IMR-90 (cell line): ENCODE results near the gene DLL4.

ENCODE experiments used
- BHLHE40 ChIP-seq: fragments of 150-350 bp; IDR thresholded peaks from 2 replicates; pipeline ENCODE4 v1.6.1; 2016; ENCODE audit warnings: mild to moderate bottlenecking, low read depth, low read length
- CEBPB ChIP-seq: IDR thresholded peaks from 2 replicates; pipeline ENCODE4 v1.6.1; 2012; ENCODE audit warnings: low read depth, low read length, improper control_type of control experiment
- CTCF ChIP-seq: conservative IDR thresholded peaks from 2 replicates; pipeline ENCODE4 v1.5.1; 2012; ENCODE audit warnings: mild to moderate bottlenecking, low read depth, low read length, improper control_type of control experiment
- FOS ChIP-seq: fragments of 150-350 bp; IDR thresholded peaks from 2 replicates; pipeline ENCODE4 v1.6.1; 2016; ENCODE audit warnings: low read depth, low read length
- MXI1 ChIP-seq: IDR thresholded peaks from 2 replicates; pipeline ENCODE4 v1.6.1; 2012; ENCODE audit warnings: low read depth, mild to moderate bottlenecking, low read length, moderate library complexity, borderline replicate concordance
- POLR2A ChIP-seq: IDR thresholded peaks from 2 replicates; pipeline ENCODE4 v1.6.1; 2012; ENCODE audit warnings: mild to moderate bottlenecking, low read depth, low read length
- RCOR1 ChIP-seq: IDR thresholded peaks from 2 replicates; pipeline ENCODE4 v1.6.1; 2012; ENCODE audit warnings: mild to moderate bottlenecking, low read length, improper control_type of control experiment; ENCODE audit not compliant: insufficient replicate concordance
- RFX5 ChIP-seq: IDR thresholded peaks from 2 replicates; pipeline ENCODE4 v1.8.0; 2012; ENCODE audit warnings: low read depth, mild to moderate bottlenecking, low read length, moderate library complexity
- SMC3 ChIP-seq: fragments of 150-350 bp; IDR thresholded peaks from 2 replicates; pipeline ENCODE4 v1.6.1; 2016; ENCODE audit warnings: low read depth, mild to moderate bottlenecking, antibody characterized with exemption, low read length, moderate library complexity
- TF ChIP-seq, protein P1 (sequence below): fragments of 150-350 bp; IDR thresholded peaks from 2 replicates; pipeline ENCODE4 v1.6.1; 2017; ENCODE audit warnings: mild to moderate bottlenecking, antibody characterized with exemption, low read length, low read depth
- TF ChIP-seq, protein P2 (sequence below): fragments of 150-350 bp; IDR thresholded peaks from 2 replicates; pipeline ENCODE4 v1.6.1; 2016; ENCODE audit warnings: low read depth, mild to moderate bottlenecking, low read length, moderate library complexity, borderline replicate concordance

GRCh38 chr15:40914013-40914412 is 15.1 kb upstream of the DLL4 start:
- TF ChIP-seq CTCF: no peak
- no peak for TF ChIP-seq POLR2A
- no peak for TF ChIP-seq BHLHE40
- TF ChIP-seq MXI1: no peak
- TF ChIP-seq RFX5: no peak
- no peak for TF ChIP-seq SMC3
- no peak for TF ChIP-seq RCOR1
- TF ChIP-seq, protein P1, sequence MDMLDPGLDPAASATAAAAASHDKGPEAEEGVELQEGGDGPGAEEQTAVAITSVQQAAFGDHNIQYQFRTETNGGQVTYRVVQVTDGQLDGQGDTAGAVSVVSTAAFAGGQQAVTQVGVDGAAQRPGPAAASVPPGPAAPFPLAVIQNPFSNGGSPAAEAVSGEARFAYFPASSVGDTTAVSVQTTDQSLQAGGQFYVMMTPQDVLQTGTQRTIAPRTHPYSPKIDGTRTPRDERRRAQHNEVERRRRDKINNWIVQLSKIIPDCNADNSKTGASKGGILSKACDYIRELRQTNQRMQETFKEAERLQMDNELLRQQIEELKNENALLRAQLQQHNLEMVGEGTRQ: no peak
- no peak for TF ChIP-seq CEBPB
- TF ChIP-seq, protein P2, sequence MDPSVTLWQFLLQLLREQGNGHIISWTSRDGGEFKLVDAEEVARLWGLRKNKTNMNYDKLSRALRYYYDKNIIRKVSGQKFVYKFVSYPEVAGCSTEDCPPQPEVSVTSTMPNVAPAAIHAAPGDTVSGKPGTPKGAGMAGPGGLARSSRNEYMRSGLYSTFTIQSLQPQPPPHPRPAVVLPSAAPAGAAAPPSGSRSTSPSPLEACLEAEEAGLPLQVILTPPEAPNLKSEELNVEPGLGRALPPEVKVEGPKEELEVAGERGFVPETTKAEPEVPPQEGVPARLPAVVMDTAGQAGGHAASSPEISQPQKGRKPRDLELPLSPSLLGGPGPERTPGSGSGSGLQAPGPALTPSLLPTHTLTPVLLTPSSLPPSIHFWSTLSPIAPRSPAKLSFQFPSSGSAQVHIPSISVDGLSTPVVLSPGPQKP: no peak
- no peak for TF ChIP-seq FOS
